GM12878 (cell line): ENCODE measurements around the gene PSMB8.

Source experiments
- BMI1 ChIP-seq: fragments of 450-650 bp; IDR thresholded peaks from 2 replicates; pipeline ENCODE4 v1.6.1; 2016; ENCODE audit warnings: mild to moderate bottlenecking, moderate library complexity, borderline replicate concordance
- CHD4 ChIP-seq: fragments of 200-600 bp; sonication (generic); IDR thresholded peaks from 2 replicates; pipeline ENCODE4 v1.6.1; 2016; ENCODE audit warnings: mild to moderate bottlenecking
- CTCF ChIP-seq, 3 experiments: IDR thresholded peaks in 2 of 3; conservative IDR thresholded peaks in 1 of 3; 2 replicates each; pipeline ENCODE4 v1.5.1; 2011; ENCODE audit warnings: low read depth in 3 of 3, low read length in 3 of 3, mild to moderate bottlenecking in 3 of 3, control low read depth in 2 of 3, moderate library complexity in 2 of 3, inconsistent platforms in 1 of 3, mixed read lengths in 1 of 3; ENCODE audit not compliant: control insufficient read depth in 2 of 3, insufficient read depth in 1 of 3; ENCODE audit errors: extremely low read depth in 1 of 3
- EZH2 ChIP-seq: IDR thresholded peaks from 2 replicates; pipeline ENCODE4 v1.6.1; 2012; ENCODE audit warnings: low read depth, mild to moderate bottlenecking, control low read depth, inconsistent platforms, low read length, borderline replicate concordance; ENCODE audit not compliant: control insufficient read depth
- NR2C1 ChIP-seq: fragments of 450-650 bp; IDR thresholded peaks from 2 replicates; pipeline ENCODE4 v1.6.1; 2017; ENCODE audit warnings: antibody characterized with exemption, mild to moderate bottlenecking, moderate library complexity
- POLR2A ChIP-seq: IDR thresholded peaks from 2 replicates; pipeline ENCODE4 v1.6.1; 2011; ENCODE audit warnings: low read depth, mild to moderate bottlenecking, low read length
- POLR2AphosphoS2 ChIP-seq: IDR thresholded peaks from 2 replicates; pipeline ENCODE4 v1.6.1; 2011; ENCODE audit warnings: low read depth, mild to moderate bottlenecking, low read length, improper control_type of control experiment, moderate library complexity
- REST ChIP-seq: IDR thresholded peaks from 2 replicates; pipeline ENCODE4 v1.6.1; 2012; ENCODE audit warnings: mild to moderate bottlenecking, low read depth, low read length
- SP1 ChIP-seq: IDR thresholded peaks from one replicate; pipeline ENCODE4 v1.6.1; 2011; ENCODE audit warnings: low read depth, low read length
- TARDBP ChIP-seq: IDR thresholded peaks from 2 replicates; pipeline ENCODE4 v1.6.1; 2016; ENCODE audit warnings: borderline replicate concordance
- TF ChIP-seq, protein P1 (sequence below): IDR thresholded peaks from 2 replicates; pipeline ENCODE4 v1.6.1; 2011; ENCODE audit warnings: borderline replicate concordance, low read depth, mild to moderate bottlenecking, moderate library complexity, mixed read lengths, low read length; ENCODE audit not compliant: insufficient read depth; ENCODE audit errors: extremely low read length

- no peak for TF ChIP-seq EZH2
- no peak for TF ChIP-seq BMI1
- TF ChIP-seq SP1: peak; percentile 52
- no peak for TF ChIP-seq CHD4
- TF ChIP-seq NR2C1: no peak
- peak; percentile 81 for TF ChIP-seq POLR2A
- TF ChIP-seq CTCF (IDR thresholded peaks at IDR 0.05 in 2 of 3, conservative IDR thresholded peaks at IDR 0.05 in 1 of 3; ENCODE audit: control insufficient read depth in 2 of 3, extremely low read depth in 1 of 3, insufficient read depth in 1 of 3, low read depth in 3 of 3, low read length in 3 of 3): no peak
- TF ChIP-seq POLR2AphosphoS2: no peak
- TF ChIP-seq, protein P1, sequence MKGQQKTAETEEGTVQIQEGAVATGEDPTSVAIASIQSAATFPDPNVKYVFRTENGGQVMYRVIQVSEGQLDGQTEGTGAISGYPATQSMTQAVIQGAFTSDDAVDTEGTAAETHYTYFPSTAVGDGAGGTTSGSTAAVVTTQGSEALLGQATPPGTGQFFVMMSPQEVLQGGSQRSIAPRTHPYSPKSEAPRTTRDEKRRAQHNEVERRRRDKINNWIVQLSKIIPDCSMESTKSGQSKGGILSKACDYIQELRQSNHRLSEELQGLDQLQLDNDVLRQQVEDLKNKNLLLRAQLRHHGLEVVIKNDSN: no peak
- TF ChIP-seq REST: 0 out of 2 replicates have a peak, but pooled peaks have one; percentile 37
- TF ChIP-seq TARDBP: peak; percentile 41; the same call in 1 of the 2 replicates
These were observed at the start of gene PSMB8 for GRCh38 chr6:32843979-32844838.
